GM18519 (cell line): ENCODE measurements around the gene BCL3.

Source experiments
- ATAC-seq: cut with Tn5 transposase; IDR thresholded peaks from one replicate; pipeline ENCODE4 v1.9.1; 2021; ENCODE audit warnings: mild to moderate bottlenecking, moderate library complexity; ENCODE audit not compliant: unreplicated experiment, low FRiP score

The BCL3 gene

GRCh38 chr19:44740351-44740824, 8.1 kb upstream of the BCL3 start:
- no peak for ATAC-seq

- no peak for ATAC-seq
Observed at GRCh38 chr19:44741258-44741731, 7.2 kb upstream of the BCL3 start.

GRCh38 chr19:44741841-44742329, 6.6 kb upstream of the BCL3 start:
- no peak for ATAC-seq

GRCh38 chr19:44742330-44743061, 6.0 kb upstream of the BCL3 start:
- no peak for ATAC-seq

GRCh38 chr19:44744871-44745332, 3.6 kb upstream of the BCL3 start:
- no peak for ATAC-seq

GRCh38 chr19:44745341-44745831, 3.1 kb upstream of the BCL3 start:
- ATAC-seq = no peak

GRCh38 chr19:44745887-44746600, 2.5 kb upstream of the BCL3 start:
- no peak for ATAC-seq

- ATAC-seq = no peak
Observed at GRCh38 chr19:44746616-44746945, 1.9 kb upstream of the BCL3 start.

GRCh38 chr19:44746946-44747738, 1.4 kb upstream of the BCL3 start:
- no peak for ATAC-seq

GRCh38 chr19:44747739-44748425, 626 bp upstream of the BCL3 start:
- ATAC-seq = no peak

- ATAC-seq = no peak
Observed at GRCh38 chr19:44749292-44749691, 784 bp downstream of the BCL3 start.

GRCh38 chr19:44749994-44750393, 1.5 kb downstream of the BCL3 start:
- ATAC-seq = no peak

GRCh38 chr19:44752123-44752815, 3.8 kb downstream of the BCL3 start:
- no peak for ATAC-seq

- peak; percentile 61 for ATAC-seq
Observed at GRCh38 chr19:44752816-44753625, 4.5 kb downstream of the BCL3 start.

- no peak for ATAC-seq
Observed at GRCh38 chr19:44753626-44753931, 5.1 kb downstream of the BCL3 start.

- ATAC-seq = no peak
Observed at GRCh38 chr19:44753932-44754749, 5.6 kb downstream of the BCL3 start.

GRCh38 chr19:44754750-44755080, 6.2 kb downstream of the BCL3 start:
- ATAC-seq = no peak

GRCh38 chr19:44755219-44755618, 6.7 kb downstream of the BCL3 start:
- ATAC-seq = no peak
